Common myeloid progenitor, CD34-positive (primary cell): ENCODE data around the gene ST7.

Source experiments
- CTCF ChIA-PET: fragments of 350-600 bp; sonication (Branson Sonifier 250); formaldehyde crosslinking; loops from one replicate; lab custom pipeline; 2021; ENCODE audit warnings: antibody characterized with exemption; lab: Charles Lee
- POLR2A ChIA-PET: fragments of 350-600 bp; sonication (Branson Sonifier 250); formaldehyde crosslinking; loops from one replicate; lab custom pipeline; 2021; ENCODE audit warnings: antibody characterized with exemption; lab: Charles Lee
- DNase-seq, 3 donors: peaks; one replicate each; pipeline versions ENCODE4 v3.0.0 to v3.0.0-alpha.2; 2013
- H3K27ac ChIP-seq, 2 experiments: 1 replicate in 1 of 2; 2 replicates in 1 of 2; pipeline ENCODE4 v1.7.0; 2013; ENCODE audit warnings: inconsistent platforms in 2 of 2, low read length in 2 of 2, mild to moderate bottlenecking in 2 of 2, low read depth in 1 of 2, moderate library complexity in 1 of 2; ENCODE audit not compliant: severe bottlenecking in 2 of 2, insufficient read depth in 1 of 2, poor library complexity in 1 of 2
- H3K27me3 ChIP-seq, 5 experiments: replicated peaks in 2 of 5; 1 replicate in 3 of 5; 2 replicates in 2 of 5; pipeline versions ENCODE4 v1.6.1 to v1.7.0; 2013; ENCODE audit warnings: low read length in 4 of 5, mild to moderate bottlenecking in 2 of 5, moderate library complexity in 2 of 5, inconsistent platforms in 1 of 5; ENCODE audit not compliant: insufficient read depth in 5 of 5, control insufficient read depth in 4 of 5
- H3K36me3 ChIP-seq, 4 experiments: 1 replicate in 2 of 4; 2 replicates in 2 of 4; pipeline versions ENCODE4 v1.6.1 to v1.7.0; 2013; ENCODE audit warnings: low read length in 3 of 4, control low read depth in 1 of 4, mild to moderate bottlenecking in 1 of 4; ENCODE audit not compliant: control insufficient read depth in 4 of 4, insufficient read depth in 4 of 4
- H3K4me1 ChIP-seq, 4 experiments: 1 replicate in 3 of 4; 2 replicates in 1 of 4; pipeline versions ENCODE4 v1.6.1 to v1.7.1; 2013; ENCODE audit warnings: low read length in 3 of 4, mild to moderate bottlenecking in 3 of 4, control low read depth in 1 of 4, inconsistent platforms in 1 of 4, moderate library complexity in 1 of 4; ENCODE audit not compliant: control insufficient read depth in 4 of 4, insufficient read depth in 4 of 4; ENCODE audit errors: control extremely low read depth in 1 of 4
- H3K4me3 ChIP-seq, 7 experiments: 1 replicate in 4 of 7; 2 replicates in 3 of 7; pipeline versions ENCODE4 v1.5.1 to v1.7.0; 2013; ENCODE audit warnings: mild to moderate bottlenecking in 7 of 7, low read length in 6 of 7, moderate library complexity in 6 of 7, inconsistent platforms in 2 of 7, low read depth in 2 of 7, control low read depth in 1 of 7; ENCODE audit not compliant: insufficient read depth in 4 of 7, control insufficient read depth in 1 of 7; ENCODE audit errors: extremely low read depth in 1 of 7
- H3K9me3 ChIP-seq, 5 experiments: 1 replicate in 4 of 5; 2 replicates in 1 of 5; pipeline versions ENCODE4 v1.6.1 to v1.7.1; 2013; ENCODE audit warnings: low read length in 4 of 5, mild to moderate bottlenecking in 2 of 5, inconsistent platforms in 1 of 5, low read depth in 1 of 5, moderate library complexity in 1 of 5; ENCODE audit not compliant: control insufficient read depth in 4 of 5, insufficient read depth in 2 of 5; ENCODE audit errors: control extremely low read depth in 1 of 5
- WGBS: methylation state at CpG from one replicate; pipeline ENCODE4 v1.1.5; 2013; ENCODE audit not compliant: insufficient coverage; 5-methylcytosine and 5-hydroxymethylcytosine counted together

The ST7 gene

GRCh38 chr7:117092785-117093184, 139.5 kb downstream of the ST7 start:
- POLR2A ChIA-PET = no interaction called here
- Histone ChIP-seq H3K4me1 (peaks cover 7 to 38% (median 21%) of the 10 kb centered on the region in 4 experiments), H3K9me3 (no peaks in the 10 kb centered on the region), H3K27ac (no peak overlapping the region), H3K27me3 (no peaks in the 10 kb centered on the region), H3K4me3 (no peak overlapping the region), H3K36me3 (no peaks in the 10 kb centered on the region)
- no peak for DNase-seq
- WGBS = 89% methylated on average over 2 of the region's 3 CpGs
- CTCF ChIA-PET = interaction anchor here (1.3 kb wide), 1 partner anchor 18 kb away, joined by 3 read pairs; no protein-coding TSS in a partner anchor

- POLR2A ChIA-PET = interaction anchor here (0.6 kb wide), 1 partner anchor 165 kb away, joined by 4 read pairs; no protein-coding TSS in a partner anchor
- DNase-seq = no peak
- Histone ChIP-seq H3K27me3 (no peaks in the 10 kb centered on the region), H3K36me3 (no peaks in the 10 kb centered on the region), H3K4me1 (peaks cover 0 to 24% (median 13%) of the 10 kb centered on the region in 4 experiments), H3K4me3 (no peak overlapping the region), H3K9me3 (no peaks in the 10 kb centered on the region), H3K27ac (no peak overlapping the region)
- CTCF ChIA-PET = interaction anchor here (1.5 kb wide), 1 partner anchor 27 kb away, joined by 4 read pairs; no protein-coding TSS in a partner anchor
- WGBS = 72% methylated on average over 3 of the region's 3 CpGs
Observed at GRCh38 chr7:117094457-117094856, 141.2 kb downstream of the ST7 start.

DNA sequence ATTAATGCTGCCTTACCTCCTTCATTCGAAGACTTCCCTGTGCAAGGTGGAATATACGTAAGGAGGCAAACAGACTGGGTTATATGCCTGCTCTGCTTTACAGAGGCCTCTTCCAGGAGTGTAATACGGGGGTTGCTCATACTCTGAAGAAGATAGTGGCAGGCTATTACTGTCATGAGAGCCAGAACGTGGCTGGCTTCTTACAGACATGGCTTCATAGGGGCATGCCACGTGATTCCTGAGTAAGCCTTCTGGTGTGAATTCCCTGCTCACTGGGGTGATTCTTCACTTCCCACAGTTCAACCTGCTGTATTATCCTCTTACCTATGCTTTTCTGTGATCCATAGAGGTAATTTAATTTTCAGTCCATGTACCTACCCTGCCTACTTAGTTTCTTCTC, 141.8 kb downstream of the ST7 start:
- Histone ChIP-seq H3K36me3 (no peaks in the 10 kb centered on the region), H3K27me3 (no peaks in the 10 kb centered on the region), H3K27ac (no peak overlapping the region), H3K4me3 (no peak overlapping the region), H3K4me1 (peaks cover 0 to 24% (median 13%) of the 10 kb centered on the region in 4 experiments), H3K9me3 (no peaks in the 10 kb centered on the region)
- DNase-seq = no peak
- WGBS = 97% methylated on average over 4 of the region's 5 CpGs
- ChIA-PET CTCF (no interaction called here), POLR2A (interaction anchor here (0.6 kb wide), 1 partner anchor 165 kb away, joined by 4 read pairs; no protein-coding TSS in a partner anchor)

DNA sequence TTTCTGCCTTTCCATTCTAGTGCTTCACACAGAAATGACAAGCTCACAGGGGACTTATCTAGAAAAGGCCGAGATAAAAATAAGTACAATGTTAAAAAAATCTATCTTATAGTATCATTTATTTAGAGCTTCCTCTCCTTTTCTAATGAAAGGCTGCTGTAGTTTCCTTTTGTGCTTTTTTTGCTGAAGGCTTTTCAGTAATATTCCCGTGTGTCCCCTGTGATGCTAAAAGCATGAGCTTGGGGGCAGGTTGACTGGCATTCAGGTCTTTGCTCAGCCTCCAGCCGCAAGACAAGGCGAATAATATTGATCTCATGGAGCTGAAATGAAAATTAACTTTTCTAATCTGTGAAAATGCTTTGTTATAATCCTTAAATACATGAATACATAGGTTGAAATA, 143.0 kb downstream of the ST7 start:
- Histone ChIP-seq H3K4me3 (no peak overlapping the region), H3K36me3 (no peaks in the 10 kb centered on the region), H3K9me3 (no peaks in the 10 kb centered on the region), H3K4me1 (peaks cover 0 to 18% (median 9%) of the 10 kb centered on the region in 4 experiments), H3K27me3 (no peaks in the 10 kb centered on the region), H3K27ac (no peak overlapping the region)
- ChIA-PET CTCF (interaction anchor here (0.7 to 1.0 kb wide), 2 partner anchors 35 to 166 kb away, joined by 3 read pairs; no protein-coding TSS in a partner anchor), POLR2A (interaction anchor here (1.2 kb wide), 1 partner anchor 10 kb away, joined by 3 read pairs; no protein-coding TSS in a partner anchor)
- WGBS = 14% methylated on average over 1 of the region's 4 CpGs
- DNase-seq = no peak

DNA sequence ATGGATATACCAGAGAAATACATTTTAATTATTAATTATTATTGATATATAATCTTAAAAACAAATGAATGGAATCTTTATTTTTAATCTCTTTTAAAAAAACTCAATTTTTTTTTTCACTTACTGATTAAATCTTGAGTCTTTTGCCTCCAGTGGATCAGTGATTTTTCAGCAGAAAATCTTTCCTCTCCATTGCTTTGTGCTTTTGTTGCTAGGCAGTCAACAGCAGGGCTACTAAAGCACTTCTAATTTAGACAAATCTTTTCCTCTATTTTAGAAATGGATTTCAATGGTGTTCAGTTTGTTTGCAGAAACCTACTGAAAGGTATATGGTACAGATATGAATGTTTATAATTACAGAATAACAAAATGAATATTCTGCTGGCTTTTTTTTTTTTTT, 143.6 kb downstream of the ST7 start:
- Histone ChIP-seq H3K9me3 (no peaks in the 10 kb centered on the region), H3K36me3 (no peaks in the 10 kb centered on the region), H3K4me1 (peaks cover 0 to 14% (median 6%) of the 10 kb centered on the region in 4 experiments), H3K27me3 (no peaks in the 10 kb centered on the region), H3K4me3 (no peak overlapping the region), H3K27ac (no peak overlapping the region)
- ChIA-PET CTCF (interaction anchor here (1.0 kb wide), 2 partner anchors 9 to 36 kb away, joined by 3 read pairs; no protein-coding TSS in a partner anchor), POLR2A (interaction anchor here (1.2 kb wide), 1 partner anchor 11 kb away, joined by 3 read pairs; no protein-coding TSS in a partner anchor)
- DNase-seq = no peak

GRCh38 chr7:117097860-117098259, 144.6 kb downstream of the ST7 start:
- no peaks in the 10 kb centered on the region for H3K36me3 ChIP-seq
- H3K4me3 ChIP-seq = no peak overlapping the region
- CTCF ChIA-PET = interaction anchor here (1.0 to 1.6 kb wide), 2 partner anchors 8 to 14 kb away, joined by 3 to 4 read pairs; no protein-coding TSS in a partner anchor
- POLR2A ChIA-PET = no interaction called here
- no peak for DNase-seq
- WGBS = 100% methylated on average over 3 of the region's 5 CpGs
- H3K27me3 ChIP-seq = no peaks in the 10 kb centered on the region
- peaks cover 0 to 7% (median 3%) of the 10 kb centered on the region in 4 experiments for H3K4me1 ChIP-seq
- H3K9me3 ChIP-seq = no peaks in the 10 kb centered on the region
- H3K27ac ChIP-seq = no peak overlapping the region

DNA sequence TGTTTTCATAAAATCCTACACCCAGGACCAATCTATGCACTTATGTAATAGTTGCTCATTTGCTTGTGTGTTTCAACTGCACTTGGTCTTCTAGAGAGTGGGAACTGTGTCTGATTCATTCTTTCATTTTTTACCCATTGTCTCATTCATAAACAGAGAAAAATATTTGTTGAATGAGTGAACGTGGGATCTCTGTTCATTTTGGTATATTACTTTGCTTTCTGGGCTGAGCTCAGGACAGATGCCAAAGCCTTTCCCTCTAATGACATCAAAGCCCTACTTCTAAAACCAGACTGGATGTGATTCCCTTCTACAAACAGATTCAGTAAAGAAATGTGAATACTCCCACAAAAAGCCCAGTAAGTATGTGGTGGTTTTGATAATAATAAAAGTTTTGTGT, 145.2 kb downstream of the ST7 start:
- H3K4me1 ChIP-seq = peaks cover 0 to 7% (median 3%) of the 10 kb centered on the region in 4 experiments
- H3K36me3 ChIP-seq = no peaks in the 10 kb centered on the region
- CTCF ChIA-PET = interaction anchor here (1.6 kb wide), 1 partner anchor 15 kb away, joined by 4 read pairs; no protein-coding TSS in a partner anchor
- POLR2A ChIA-PET = no interaction called here
- no peak for DNase-seq
- no peaks in the 10 kb centered on the region for H3K27me3 ChIP-seq
- no peak overlapping the region for H3K4me3 ChIP-seq
- WGBS = no CpG with 5 or more reads among the region's 1 CpG
- H3K27ac ChIP-seq = no peak overlapping the region
- no peaks in the 10 kb centered on the region for H3K9me3 ChIP-seq
